GM12892 (cell line): ENCODE measurements around the gene MYO1D.

ENCODE experiments used
- POLR2A ChIP-seq: IDR thresholded peaks from 2 replicates; pipeline ENCODE4 v1.6.1; 2011; ENCODE audit warnings: low read depth, low read length, control low read depth
- POLR2AphosphoS5 ChIP-seq: IDR thresholded peaks from 2 replicates; pipeline ENCODE4 v1.6.1; 2011; ENCODE audit warnings: low read depth, low read length, control low read depth
- TAF1 ChIP-seq: IDR thresholded peaks from 2 replicates; pipeline ENCODE4 v1.6.1; 2011; ENCODE audit warnings: low read depth, mild to moderate bottlenecking, control low read depth, low read length, borderline replicate concordance

- no peak for TF ChIP-seq POLR2A
- no peak for TF ChIP-seq POLR2AphosphoS5
- no peak for TF ChIP-seq TAF1
These were observed 33.0 kb upstream of the MYO1D start for GRCh38 chr17:32909787-32910369.
